HCT116 (cell line): ENCODE data around the gene NFIB. TPM values are rescaled to one million over a fixed set of nuclear protein-coding genes. Genes with fewer than 3 reads are reported as not detected.

Experiments
- ATAC-seq: fragments of 200-7000 bp; cut with Tn5 transposase; 2 replicates; pipeline ENCODE4 v1.9.1; 2020; ENCODE audit warnings: mild to moderate bottlenecking, moderate library complexity
- BruUV-seq: library from RNA; stranded (reverse); fragments of 400-500 nt; replicated peaks from 2 replicates; lab custom pipeline; 2021; lab: Mats Ljungman, UMichigan
- CTCF ChIA-PET: fragments of 300-600 bp; sonication (Branson Sonifier 250); formaldehyde crosslinking; loops from one replicate; lab custom pipeline; 2021; ENCODE audit warnings: antibody characterized with exemption; lab: Charles Lee
- POLR2A ChIA-PET: fragments of 300-600, 350-600 bp; sonication (Branson Sonifier 250); formaldehyde crosslinking; loops from one replicate; lab custom pipeline; 2021; ENCODE audit warnings: antibody characterized with exemption; lab: Charles Lee
- RAD21 ChIA-PET, 2 experiments: fragments of 300-600 bp; sonication (Branson Sonifier 250); formaldehyde crosslinking; loops; one replicate each; lab custom pipeline; 2023; ENCODE audit warnings: low total read pairs in 2 of 2; ENCODE audit not compliant: uncharacterized antibody in 2 of 2, unreplicated experiment in 2 of 2, low non-redundant PET in 1 of 2; lab: Charles Lee
- DNase-seq: peaks from one replicate; pipeline ENCODE4 v3.0.0-alpha.2; 2010; ENCODE audit warnings: low read depth, low spot score
- H2AFZ ChIP-seq: fragments of 200-600 bp; shearing (Covaris generic), sonication (generic); 2 replicates; pipeline ENCODE4 v1.6.1; 2017; ENCODE audit warnings: low read depth, mixed run types, mixed read lengths, antibody characterized with exemption, low read length; ENCODE audit not compliant: poor library complexity, severe bottlenecking
- H3K27ac ChIP-seq: 2 replicates; pipeline ENCODE4 v1.5.1; 2012; ENCODE audit warnings: low read depth, low read length
- H3K27me3 ChIP-seq: fragments of 200-600 bp; sonication (generic); 2 replicates; pipeline ENCODE4 v1.6.1; 2016; ENCODE audit warnings: mixed run types, low read length, mixed read lengths; ENCODE audit not compliant: insufficient read depth
- H3K36me3 ChIP-seq, 2 experiments: fragments of 200-500 bp in 1 of 2; fragments of 200-600 bp in 1 of 2; sonication (Bioruptor generic) in 1 of 2; sonication (generic) in 1 of 2; 2 replicates each; pipeline versions ENCODE4 v1.5.1 to v1.6.1; 2014 to 2016; ENCODE audit warnings: low read length in 2 of 2, inconsistent platforms in 1 of 2, mixed read lengths in 1 of 2, mixed run types in 1 of 2; ENCODE audit not compliant: insufficient read depth in 2 of 2, control insufficient read depth in 1 of 2
- H3K4me1 ChIP-seq, 2 experiments: fragments of 200-600 bp in 1 of 2; sonication (generic) in 1 of 2; 2 replicates each; pipeline versions ENCODE4 v1.5.1 to v1.6.1; 2012 to 2017; ENCODE audit warnings: low read length in 2 of 2, inconsistent platforms in 1 of 2, mild to moderate bottlenecking in 1 of 2, mixed read lengths in 1 of 2, mixed run types in 1 of 2, moderate library complexity in 1 of 2; ENCODE audit not compliant: insufficient read depth in 2 of 2, control insufficient read depth in 1 of 2
- H3K4me2 ChIP-seq: fragments of 200-600 bp; sonication (generic); 2 replicates; pipeline ENCODE4 v1.6.1; 2017; ENCODE audit warnings: mixed run types, low read length, mixed read lengths
- H3K4me3 ChIP-seq, 2 experiments: fragments of 200-600 bp in 1 of 2; sonication (generic) in 1 of 2; replicated peaks in 1 of 2; 2 replicates each; pipeline ENCODE4 v1.5.1; 2011 to 2016; ENCODE audit warnings: low read length in 2 of 2, control low read depth in 1 of 2, low read depth in 1 of 2, mild to moderate bottlenecking in 1 of 2, mixed read lengths in 1 of 2, mixed run types in 1 of 2
- H3K79me2 ChIP-seq: fragments of 200-600 bp; sonication (generic); 2 replicates; pipeline ENCODE4 v1.6.1; 2017; ENCODE audit warnings: mild to moderate bottlenecking, mixed run types, low read length, moderate library complexity, mixed read lengths; ENCODE audit not compliant: insufficient read depth
- H3K9ac ChIP-seq: fragments of 200-600 bp; sonication (generic); 2 replicates; pipeline ENCODE4 v1.6.1; 2016; ENCODE audit warnings: low read length, mixed read lengths
- H3K9me2 ChIP-seq: fragments of 200-600 bp; sonication (generic), shearing (Covaris generic); 2 replicates; pipeline ENCODE4 v1.6.1; 2017; ENCODE audit warnings: mixed run types, mild to moderate bottlenecking, moderate library complexity; ENCODE audit not compliant: insufficient read depth
- H3K9me3 ChIP-seq, 2 experiments: fragments of 200-500 bp in 1 of 2; fragments of 200-600 bp in 1 of 2; sonication (Bioruptor generic) in 1 of 2; sonication (generic) in 1 of 2; 2 replicates each; pipeline ENCODE4 v1.6.1; 2014 to 2017; ENCODE audit warnings: low read length in 2 of 2, mixed read lengths in 2 of 2, inconsistent platforms in 1 of 2, low read depth in 1 of 2, mild to moderate bottlenecking in 1 of 2, mixed run types in 1 of 2, moderate library complexity in 1 of 2; ENCODE audit not compliant: control insufficient read depth in 1 of 2, insufficient read depth in 1 of 2
- H4K20me1 ChIP-seq: fragments of 200-600 bp; sonication (generic), shearing (Covaris generic); 2 replicates; pipeline ENCODE4 v1.6.1; 2017; ENCODE audit warnings: mixed run types, mild to moderate bottlenecking, moderate library complexity; ENCODE audit not compliant: insufficient read depth
- CBX3 ChIP-seq: IDR thresholded peaks from 2 replicates; pipeline ENCODE4 v1.6.1; 2012; ENCODE audit warnings: low read depth
- EGR1 ChIP-seq: IDR thresholded peaks from 2 replicates; pipeline ENCODE4 v1.6.1; 2012; ENCODE audit warnings: low read depth
- ELF1 ChIP-seq: IDR thresholded peaks from 2 replicates; pipeline ENCODE4 v1.6.1; 2012; ENCODE audit warnings: low read depth, borderline replicate concordance
- EZH2 ChIP-seq: fragments of 200-600 bp; sonication (generic); IDR thresholded peaks from 2 replicates; pipeline ENCODE4 v1.6.1; 2017; ENCODE audit warnings: antibody characterized with exemption, mixed run types
- EZH2phosphoT487 ChIP-seq: fragments of 200-600 bp; IDR thresholded peaks from 2 replicates; pipeline ENCODE4 v1.6.1; 2018; ENCODE audit warnings: antibody characterized with exemption, borderline replicate concordance
- JUND ChIP-seq: IDR thresholded peaks from 2 replicates; pipeline ENCODE4 v1.6.1; 2012
- POLR2A ChIP-seq: IDR thresholded peaks from 2 replicates; pipeline ENCODE4 v1.7.0; 2011; ENCODE audit warnings: borderline replicate concordance; ENCODE audit not compliant: insufficient read depth, insufficient read length; ENCODE audit errors: extremely low read depth
- POLR2AphosphoS5 ChIP-seq: IDR thresholded peaks from 2 replicates; pipeline ENCODE4 v1.6.1; 2011; ENCODE audit warnings: mild to moderate bottlenecking, low read depth, low read length, moderate library complexity
- RAD21 ChIP-seq: IDR thresholded peaks from 2 replicates; pipeline ENCODE4 v1.6.1; 2012; ENCODE audit warnings: low read depth, mild to moderate bottlenecking
- SIN3A ChIP-seq: IDR thresholded peaks from 2 replicates; pipeline ENCODE4 v1.6.1; 2012; ENCODE audit warnings: low read depth
- SP1 ChIP-seq: IDR thresholded peaks from 2 replicates; pipeline ENCODE4 v1.6.1; 2012; ENCODE audit warnings: low read depth
- ZFX ChIP-seq: fragments of 450-650 bp; IDR thresholded peaks from 2 replicates; pipeline ENCODE4 v1.6.1; 2017
- ZNF274 ChIP-seq: fragments of 200-500 bp; sonication (Bioruptor generic); IDR thresholded peaks from 2 replicates; pipeline ENCODE4 v1.6.1; 2014; ENCODE audit warnings: mild to moderate bottlenecking, low read depth, low read length, inconsistent platforms
- intact Hi-C: fragments of 100-400 bp; cut with micrococcal nuclease; formaldehyde crosslinking; loops from 2 replicates; pipeline ENCODE4 v1.10.0; 2022
- total RNA-seq: library from RNA; stranded (reverse); gene quantifications from one replicate; pipeline ENCODE4 v1.2.1, GENCODE V29; 2021; ENCODE audit not compliant: unreplicated experiment
- TF ChIP-seq, protein P1 (sequence below): IDR thresholded peaks from 2 replicates; pipeline ENCODE4 v1.6.1; 2011; ENCODE audit warnings: mild to moderate bottlenecking, low read length, moderate library complexity; ENCODE audit not compliant: insufficient replicate concordance; ENCODE audit errors: extremely low read depth
- TF ChIP-seq, protein P2 (sequence below): IDR thresholded peaks from 2 replicates; pipeline ENCODE4 v1.6.1; 2012; ENCODE audit warnings: low read depth

NFIB gene
- total RNA-seq, 1 experiment from 2014 or later: 6.6 TPM

DNA sequence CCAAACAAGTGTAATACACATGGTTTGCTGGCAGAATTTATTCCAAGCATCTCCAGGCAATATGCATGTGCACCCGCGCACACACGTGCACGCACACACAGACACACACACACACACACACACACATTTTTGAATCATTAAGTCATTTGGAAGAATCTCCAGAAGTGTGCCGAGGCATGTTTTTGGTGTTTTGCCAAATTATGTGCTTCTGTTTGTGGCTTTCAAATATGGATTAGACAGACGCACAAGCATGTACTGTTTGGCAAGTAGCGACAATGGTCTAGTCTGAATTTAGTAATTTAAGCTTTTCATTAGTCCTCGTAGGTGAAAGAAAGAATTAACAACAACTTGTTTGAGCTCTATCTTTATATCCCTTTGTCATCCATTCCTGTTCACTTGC lies 36.7 kb downstream of the NFIB start (continued):
- TF ChIP-seq SIN3A: no peak
- no peak for TF ChIP-seq CBX3
- no peak for TF ChIP-seq EZH2
- TF ChIP-seq EGR1: no peak
- TF ChIP-seq POLR2AphosphoS5: no peak
- no peak for TF ChIP-seq ELF1
- no peak for TF ChIP-seq ZFX
- TF ChIP-seq JUND: no peak
- no peak for TF ChIP-seq RAD21
- TF ChIP-seq, protein P1, sequence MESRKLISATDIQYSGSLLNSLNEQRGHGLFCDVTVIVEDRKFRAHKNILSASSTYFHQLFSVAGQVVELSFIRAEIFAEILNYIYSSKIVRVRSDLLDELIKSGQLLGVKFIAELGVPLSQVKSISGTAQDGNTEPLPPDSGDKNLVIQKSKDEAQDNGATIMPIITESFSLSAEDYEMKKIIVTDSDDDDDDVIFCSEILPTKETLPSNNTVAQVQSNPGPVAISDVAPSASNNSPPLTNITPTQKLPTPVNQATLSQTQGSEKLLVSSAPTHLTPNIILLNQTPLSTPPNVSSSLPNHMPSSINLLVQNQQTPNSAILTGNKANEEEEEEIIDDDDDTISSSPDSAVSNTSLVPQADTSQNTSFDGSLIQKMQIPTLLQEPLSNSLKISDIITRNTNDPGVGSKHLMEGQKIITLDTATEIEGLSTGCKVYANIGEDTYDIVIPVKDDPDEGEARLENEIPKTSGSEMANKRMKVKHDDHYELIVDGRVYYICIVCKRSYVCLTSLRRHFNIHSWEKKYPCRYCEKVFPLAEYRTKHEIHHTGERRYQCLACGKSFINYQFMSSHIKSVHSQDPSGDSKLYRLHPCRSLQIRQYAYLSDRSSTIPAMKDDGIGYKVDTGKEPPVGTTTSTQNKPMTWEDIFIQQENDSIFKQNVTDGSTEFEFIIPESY: no peak
- no peak for TF ChIP-seq EZH2phosphoT487
- TF ChIP-seq, all 23 proteins: peak for 0

DNA sequence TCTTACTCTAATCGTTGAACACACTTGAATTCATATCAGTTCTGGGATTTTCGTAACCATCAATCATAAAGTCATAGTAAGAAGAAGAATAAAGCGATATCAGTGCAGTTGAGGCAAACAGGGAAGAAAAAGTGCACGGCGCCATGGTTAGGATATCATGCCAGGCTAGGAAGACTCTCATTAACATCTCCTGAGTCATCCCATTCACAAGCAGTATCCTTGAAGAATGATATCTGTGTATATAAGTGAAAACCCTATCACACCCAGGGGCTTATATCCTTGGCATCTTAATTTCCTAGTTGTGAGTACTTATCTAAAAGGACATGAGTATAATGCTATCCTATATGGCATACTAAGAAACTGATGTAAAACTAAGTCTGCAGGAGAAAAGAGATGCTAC lies 38.6 kb downstream of the NFIB start:
- Histone ChIP-seq H3K36me3 (no peaks in the 10 kb centered on the region), H3K4me2 (no peak overlapping the region), H3K4me1 (peaks cover 0 to 12% of the 10 kb centered on the region in 2 experiments; a peak in 3 of 4 replicates), H3K27ac (no peak overlapping the region), H3K9me3 (no peaks in the 10 kb centered on the region), H3K79me2 (no peaks in the 10 kb centered on the region), H3K27me3 (peaks cover 10% of the 10 kb centered on the region; the same call in 1 of the 2 replicates), H3K4me3 (no peak overlapping the region), H3K9me2 (no peaks in the 10 kb centered on the region), H4K20me1 (no peaks in the 10 kb centered on the region), H3K9ac (no peak overlapping the region), H2AFZ (no peak overlapping the region)
- RAD21 ChIA-PET: no interaction called here
- DNase-seq: no peak
- ATAC-seq: no peak
- BruUV-seq: no TSS peak
- intact Hi-C loops: no loop called here
- TF ChIP-seq SP1 (no peak), ELF1 (no peak), POLR2A (no peak), JUND (no peak), RAD21 (no peak), ZNF274 (no peak), EZH2 (no peak), ZFX (no peak), EGR1 (no peak), POLR2AphosphoS5 (no peak), CBX3 (no peak)
- TF ChIP-seq, protein P2, sequence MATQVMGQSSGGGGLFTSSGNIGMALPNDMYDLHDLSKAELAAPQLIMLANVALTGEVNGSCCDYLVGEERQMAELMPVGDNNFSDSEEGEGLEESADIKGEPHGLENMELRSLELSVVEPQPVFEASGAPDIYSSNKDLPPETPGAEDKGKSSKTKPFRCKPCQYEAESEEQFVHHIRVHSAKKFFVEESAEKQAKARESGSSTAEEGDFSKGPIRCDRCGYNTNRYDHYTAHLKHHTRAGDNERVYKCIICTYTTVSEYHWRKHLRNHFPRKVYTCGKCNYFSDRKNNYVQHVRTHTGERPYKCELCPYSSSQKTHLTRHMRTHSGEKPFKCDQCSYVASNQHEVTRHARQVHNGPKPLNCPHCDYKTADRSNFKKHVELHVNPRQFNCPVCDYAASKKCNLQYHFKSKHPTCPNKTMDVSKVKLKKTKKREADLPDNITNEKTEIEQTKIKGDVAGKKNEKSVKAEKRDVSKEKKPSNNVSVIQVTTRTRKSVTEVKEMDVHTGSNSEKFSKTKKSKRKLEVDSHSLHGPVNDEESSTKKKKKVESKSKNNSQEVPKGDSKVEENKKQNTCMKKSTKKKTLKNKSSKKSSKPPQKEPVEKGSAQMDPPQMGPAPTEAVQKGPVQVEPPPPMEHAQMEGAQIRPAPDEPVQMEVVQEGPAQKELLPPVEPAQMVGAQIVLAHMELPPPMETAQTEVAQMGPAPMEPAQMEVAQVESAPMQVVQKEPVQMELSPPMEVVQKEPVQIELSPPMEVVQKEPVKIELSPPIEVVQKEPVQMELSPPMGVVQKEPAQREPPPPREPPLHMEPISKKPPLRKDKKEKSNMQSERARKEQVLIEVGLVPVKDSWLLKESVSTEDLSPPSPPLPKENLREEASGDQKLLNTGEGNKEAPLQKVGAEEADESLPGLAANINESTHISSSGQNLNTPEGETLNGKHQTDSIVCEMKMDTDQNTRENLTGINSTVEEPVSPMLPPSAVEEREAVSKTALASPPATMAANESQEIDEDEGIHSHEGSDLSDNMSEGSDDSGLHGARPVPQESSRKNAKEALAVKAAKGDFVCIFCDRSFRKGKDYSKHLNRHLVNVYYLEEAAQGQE: no peak
- CTCF ChIA-PET: no interaction called here
- POLR2A ChIA-PET: no interaction called here
